Measurements from ENCODE around the gene ARPC1A. TPM values are rescaled to one million over a fixed set of nuclear protein-coding genes. Genes with fewer than 3 reads are reported as not detected.

ARPC1A gene
- 159 and 379 TPM in 2 replicates for total RNA-seq

DNA sequence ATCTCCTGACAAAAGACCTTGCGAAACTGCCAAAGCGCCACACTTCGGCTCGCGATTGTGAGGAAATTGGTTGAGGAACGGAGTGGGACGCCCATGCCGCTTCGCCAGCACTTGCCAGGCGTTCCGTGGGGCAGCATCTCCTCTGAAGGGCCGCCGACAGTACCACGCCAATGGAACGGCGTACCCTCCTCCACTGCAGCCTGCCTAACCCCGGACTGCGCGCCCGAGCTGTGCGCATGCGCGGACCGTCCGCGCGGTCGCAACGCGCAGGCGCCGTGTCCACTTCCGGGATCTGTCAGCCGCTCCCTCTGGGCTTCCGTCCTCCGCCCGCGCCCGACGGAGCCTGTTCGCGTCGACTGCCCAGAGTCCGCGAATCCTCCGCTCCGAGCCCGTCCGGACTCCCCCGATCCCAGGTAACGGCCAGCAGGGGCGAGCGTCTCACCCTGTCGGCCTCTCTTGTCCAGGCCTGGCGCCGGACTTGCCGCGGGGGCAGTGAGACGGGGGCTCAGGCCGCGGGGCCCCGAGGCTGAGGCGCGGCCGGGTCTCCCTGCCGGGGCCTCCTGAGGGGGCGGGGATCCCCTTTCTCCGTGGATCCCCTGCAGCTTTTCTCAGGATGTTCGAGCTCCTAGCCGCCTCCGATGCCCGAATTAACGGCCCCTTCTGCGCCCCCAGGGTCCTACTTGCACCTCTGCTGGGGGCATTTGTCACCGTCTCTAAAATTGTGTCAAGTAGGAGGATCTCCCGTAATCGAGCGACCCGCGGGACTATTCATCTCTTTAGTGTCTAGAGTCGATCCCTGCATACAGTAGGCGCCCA, at the start of gene ARPC1A:
Gene ARPC1A, plus strand, starts transcription at position 307 of the 816 bp plus-strand sequence. CDS start 7,456 bp downstream, outside the sequence.

DNA sequence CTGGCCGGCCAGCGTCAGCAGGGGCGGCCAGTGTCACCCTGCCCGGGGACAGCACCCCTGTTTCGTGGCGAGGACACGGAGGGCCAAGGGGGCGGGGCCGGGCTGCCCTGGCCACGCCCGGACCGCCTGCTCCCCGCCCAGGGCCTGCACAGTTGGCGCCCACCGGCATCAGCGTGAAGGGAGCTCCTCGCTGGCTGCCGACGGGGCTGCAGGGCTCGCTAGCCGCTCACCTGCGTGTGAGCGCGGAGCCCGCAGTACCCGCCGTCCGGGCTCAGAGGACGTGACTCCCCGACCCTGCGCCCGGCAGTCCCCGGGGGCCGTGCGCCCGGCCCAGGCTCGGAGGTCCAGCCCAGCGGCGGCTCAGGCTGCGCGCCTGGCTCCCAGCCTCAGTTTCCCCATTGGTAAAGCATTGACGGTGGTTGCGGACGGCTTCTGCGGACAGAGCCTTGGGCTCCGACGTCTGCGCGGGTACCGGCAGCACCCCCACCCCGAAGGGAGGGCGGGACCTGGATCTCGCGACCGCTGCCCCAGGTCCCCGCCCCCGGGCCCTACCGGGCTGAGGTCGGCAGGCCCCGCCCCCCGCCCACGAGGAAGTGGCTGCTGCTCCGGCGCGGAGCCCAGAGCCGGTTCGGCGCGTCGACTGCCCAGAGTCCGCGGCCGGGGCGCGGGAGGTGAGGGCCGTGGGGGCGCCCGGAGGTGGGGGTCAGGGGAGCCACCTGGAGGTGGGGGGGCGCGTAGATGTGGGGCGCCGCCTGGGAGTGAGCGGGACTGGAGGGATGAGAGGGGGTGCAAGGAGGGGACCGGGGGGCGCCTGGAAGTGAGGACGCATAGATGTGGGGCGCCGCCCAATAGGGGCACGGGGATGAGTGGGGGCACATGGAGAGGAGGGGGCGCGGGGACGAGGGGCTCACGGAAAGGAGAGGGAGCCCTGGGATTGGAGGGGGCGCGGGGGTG, 48.7 kb downstream of the ARPC1A start, which contains the start of gene ARPC1B:
Gene ARPC1B, plus strand, starts transcription at position 620 of the 954 bp plus-strand sequence. CDS start 10,985 bp downstream, outside the sequence.

DNA sequence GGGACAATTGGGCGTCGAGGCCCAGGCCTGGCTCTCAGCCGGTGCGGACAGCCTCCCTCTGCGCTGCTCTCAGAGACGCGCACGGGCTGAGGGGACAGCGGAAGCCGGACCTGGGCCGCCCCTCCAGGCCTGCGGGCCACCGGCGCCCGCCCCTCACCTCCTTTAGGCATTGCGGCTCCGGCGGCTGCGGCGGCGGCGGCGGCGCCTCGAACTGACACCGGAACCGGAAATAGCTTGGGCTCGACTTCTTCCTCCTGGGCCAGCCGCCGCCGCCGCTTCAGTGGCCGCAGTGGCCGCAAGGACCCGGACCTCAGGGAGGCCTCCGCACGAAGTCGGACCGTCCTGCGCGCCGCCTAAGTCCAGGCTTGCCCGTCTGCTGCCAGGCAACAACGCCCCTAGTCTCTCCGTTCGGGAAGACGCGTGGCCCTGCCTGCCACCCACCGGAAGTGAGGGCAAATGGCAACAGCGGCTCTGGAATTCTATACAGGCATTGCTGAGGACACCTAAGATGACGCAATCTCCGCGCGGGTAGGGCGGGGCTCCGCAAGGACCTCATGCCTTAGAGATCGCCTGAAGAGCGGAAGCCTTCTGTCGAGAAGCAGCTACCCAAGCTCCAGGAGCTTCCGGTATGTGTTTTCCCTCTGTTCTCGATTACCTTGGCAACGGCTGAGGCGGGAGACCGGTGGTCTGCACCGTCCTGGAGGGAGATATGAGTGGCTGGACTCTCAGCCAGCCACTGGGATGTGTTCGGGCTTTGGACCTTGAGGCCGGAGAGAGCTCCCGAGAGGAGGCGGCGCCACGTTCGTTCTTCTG, 82.9 kb downstream of the ARPC1A start, which contains the start of the genes BUD31 and PDAP1:
Gene BUD31, plus strand, starts transcription at position 591 of the 813 bp plus-strand sequence. CDS start 2,124 bp downstream, outside the sequence.
Gene PDAP1, minus strand, starts transcription at position 219 of the 813 bp plus-strand sequence. Its CDS starts 49 bp downstream, at position 170.

Other genes starting within 250 kb of the ARPC1A start
- gene SMURF1, start 181.8 kb upstream of the ARPC1A start, total RNA-seq = 28.5 and 28.8 TPM in 2 replicates
- not detected in 2 replicates for gene KPNA7, start 117.8 kb upstream of the ARPC1A start, total RNA-seq
- gene MYH16, start 53.1 kb upstream of the ARPC1A start, total RNA-seq = under 0.01 TPM in 1 of 2 replicates, not detected in the other
- 193 and 433 TPM in 2 replicates for gene ARPC1B, start 48.8 kb downstream of the ARPC1A start, total RNA-seq
- 37.2 and 106 TPM in 2 replicates for gene PDAP1, start 82.7 kb downstream of the ARPC1A start, total RNA-seq
- gene BUD31, start 83.1 kb downstream of the ARPC1A start, total RNA-seq = 80.6 and 143 TPM in 2 replicates
- 7.6 and 9.2 TPM in 2 replicates for gene PTCD1, start 112.9 kb downstream of the ARPC1A start, total RNA-seq
- 33.9 and 36.1 TPM in 2 replicates for gene CPSF4, start 113.0 kb downstream of the ARPC1A start, total RNA-seq
- 825 and 857 TPM in 2 replicates for gene ATP5MF, start 140.3 kb downstream of the ARPC1A start, total RNA-seq
- 4.2 and 4.8 TPM in 2 replicates for gene ZNF789, start 147.0 kb downstream of the ARPC1A start, total RNA-seq
- 30.2 and 36.2 TPM in 2 replicates for gene ZNF394, start 174.4 kb downstream of the ARPC1A start, total RNA-seq
- gene ZKSCAN5, start 178.8 kb downstream of the ARPC1A start, total RNA-seq = 11.5 and 11.8 TPM in 2 replicates
- 7.0 and 7.7 TPM in 2 replicates for gene FAM200A, start 226.2 kb downstream of the ARPC1A start, total RNA-seq
- gene ZNF655, start 232.7 kb downstream of the ARPC1A start, total RNA-seq = 45.1 and 46.8 TPM in 2 replicates